HCT116 (cell line): ENCODE results near the gene S100PBP. TPM values are rescaled to one million over a fixed set of nuclear protein-coding genes. Genes with fewer than 3 reads are reported as not detected.

Source experiments
- ATAC-seq: fragments of 200-7000 bp; cut with Tn5 transposase; 2 replicates; pipeline ENCODE4 v1.9.1; 2020; ENCODE audit warnings: mild to moderate bottlenecking, moderate library complexity
- BruUV-seq: library from RNA; stranded (reverse); fragments of 400-500 nt; replicated peaks from 2 replicates; lab custom pipeline; 2021; lab: Mats Ljungman, UMichigan
- CTCF ChIA-PET: fragments of 300-600 bp; sonication (Branson Sonifier 250); formaldehyde crosslinking; loops from one replicate; lab custom pipeline; 2021; ENCODE audit warnings: antibody characterized with exemption; lab: Charles Lee
- POLR2A ChIA-PET: fragments of 300-600, 350-600 bp; sonication (Branson Sonifier 250); formaldehyde crosslinking; loops from one replicate; lab custom pipeline; 2021; ENCODE audit warnings: antibody characterized with exemption; lab: Charles Lee
- RAD21 ChIA-PET, 2 experiments: fragments of 300-600 bp; sonication (Branson Sonifier 250); formaldehyde crosslinking; loops; one replicate each; lab custom pipeline; 2023; ENCODE audit warnings: low total read pairs in 2 of 2; ENCODE audit not compliant: uncharacterized antibody in 2 of 2, unreplicated experiment in 2 of 2, low non-redundant PET in 1 of 2; lab: Charles Lee
- DNase-seq: peaks from one replicate; pipeline ENCODE4 v3.0.0-alpha.2; 2010; ENCODE audit warnings: low read depth, low spot score
- H2AFZ ChIP-seq: fragments of 200-600 bp; shearing (Covaris generic), sonication (generic); 2 replicates; pipeline ENCODE4 v1.6.1; 2017; ENCODE audit warnings: low read depth, mixed run types, mixed read lengths, antibody characterized with exemption, low read length; ENCODE audit not compliant: poor library complexity, severe bottlenecking
- H3K27ac ChIP-seq: 2 replicates; pipeline ENCODE4 v1.5.1; 2012; ENCODE audit warnings: low read depth, low read length
- H3K27me3 ChIP-seq: fragments of 200-600 bp; sonication (generic); 2 replicates; pipeline ENCODE4 v1.6.1; 2016; ENCODE audit warnings: mixed run types, low read length, mixed read lengths; ENCODE audit not compliant: insufficient read depth
- H3K36me3 ChIP-seq, 2 experiments: fragments of 200-500 bp in 1 of 2; fragments of 200-600 bp in 1 of 2; sonication (Bioruptor generic) in 1 of 2; sonication (generic) in 1 of 2; 2 replicates each; pipeline versions ENCODE4 v1.5.1 to v1.6.1; 2014 to 2016; ENCODE audit warnings: low read length in 2 of 2, inconsistent platforms in 1 of 2, mixed read lengths in 1 of 2, mixed run types in 1 of 2; ENCODE audit not compliant: insufficient read depth in 2 of 2, control insufficient read depth in 1 of 2
- H3K4me1 ChIP-seq, 2 experiments: fragments of 200-600 bp in 1 of 2; sonication (generic) in 1 of 2; 2 replicates each; pipeline versions ENCODE4 v1.5.1 to v1.6.1; 2012 to 2017; ENCODE audit warnings: low read length in 2 of 2, inconsistent platforms in 1 of 2, mild to moderate bottlenecking in 1 of 2, mixed read lengths in 1 of 2, mixed run types in 1 of 2, moderate library complexity in 1 of 2; ENCODE audit not compliant: insufficient read depth in 2 of 2, control insufficient read depth in 1 of 2
- H3K4me2 ChIP-seq: fragments of 200-600 bp; sonication (generic); 2 replicates; pipeline ENCODE4 v1.6.1; 2017; ENCODE audit warnings: mixed run types, low read length, mixed read lengths
- H3K4me3 ChIP-seq, 2 experiments: fragments of 200-600 bp in 1 of 2; sonication (generic) in 1 of 2; replicated peaks in 1 of 2; 2 replicates each; pipeline ENCODE4 v1.5.1; 2011 to 2016; ENCODE audit warnings: low read length in 2 of 2, control low read depth in 1 of 2, low read depth in 1 of 2, mild to moderate bottlenecking in 1 of 2, mixed read lengths in 1 of 2, mixed run types in 1 of 2
- H3K79me2 ChIP-seq: fragments of 200-600 bp; sonication (generic); 2 replicates; pipeline ENCODE4 v1.6.1; 2017; ENCODE audit warnings: mild to moderate bottlenecking, mixed run types, low read length, moderate library complexity, mixed read lengths; ENCODE audit not compliant: insufficient read depth
- H3K9ac ChIP-seq: fragments of 200-600 bp; sonication (generic); 2 replicates; pipeline ENCODE4 v1.6.1; 2016; ENCODE audit warnings: low read length, mixed read lengths
- H3K9me2 ChIP-seq: fragments of 200-600 bp; sonication (generic), shearing (Covaris generic); 2 replicates; pipeline ENCODE4 v1.6.1; 2017; ENCODE audit warnings: mixed run types, mild to moderate bottlenecking, moderate library complexity; ENCODE audit not compliant: insufficient read depth
- H3K9me3 ChIP-seq, 2 experiments: fragments of 200-500 bp in 1 of 2; fragments of 200-600 bp in 1 of 2; sonication (Bioruptor generic) in 1 of 2; sonication (generic) in 1 of 2; 2 replicates each; pipeline ENCODE4 v1.6.1; 2014 to 2017; ENCODE audit warnings: low read length in 2 of 2, mixed read lengths in 2 of 2, inconsistent platforms in 1 of 2, low read depth in 1 of 2, mild to moderate bottlenecking in 1 of 2, mixed run types in 1 of 2, moderate library complexity in 1 of 2; ENCODE audit not compliant: control insufficient read depth in 1 of 2, insufficient read depth in 1 of 2
- H4K20me1 ChIP-seq: fragments of 200-600 bp; sonication (generic), shearing (Covaris generic); 2 replicates; pipeline ENCODE4 v1.6.1; 2017; ENCODE audit warnings: mixed run types, mild to moderate bottlenecking, moderate library complexity; ENCODE audit not compliant: insufficient read depth
- CBX3 ChIP-seq: IDR thresholded peaks from 2 replicates; pipeline ENCODE4 v1.6.1; 2012; ENCODE audit warnings: low read depth
- EGR1 ChIP-seq: IDR thresholded peaks from 2 replicates; pipeline ENCODE4 v1.6.1; 2012; ENCODE audit warnings: low read depth
- EZH2 ChIP-seq: fragments of 200-600 bp; sonication (generic); IDR thresholded peaks from 2 replicates; pipeline ENCODE4 v1.6.1; 2017; ENCODE audit warnings: antibody characterized with exemption, mixed run types
- EZH2phosphoT487 ChIP-seq: fragments of 200-600 bp; IDR thresholded peaks from 2 replicates; pipeline ENCODE4 v1.6.1; 2018; ENCODE audit warnings: antibody characterized with exemption, borderline replicate concordance
- MAX ChIP-seq: IDR thresholded peaks from 2 replicates; pipeline ENCODE4 v1.6.1; 2012
- POLR2A ChIP-seq: IDR thresholded peaks from 2 replicates; pipeline ENCODE4 v1.7.0; 2011; ENCODE audit warnings: borderline replicate concordance; ENCODE audit not compliant: insufficient read depth, insufficient read length; ENCODE audit errors: extremely low read depth
- POLR2AphosphoS5 ChIP-seq: IDR thresholded peaks from 2 replicates; pipeline ENCODE4 v1.6.1; 2011; ENCODE audit warnings: mild to moderate bottlenecking, low read depth, low read length, moderate library complexity
- REST ChIP-seq: IDR thresholded peaks from 2 replicates; pipeline ENCODE4 v1.6.1; 2012; ENCODE audit warnings: low read depth
- SIN3A ChIP-seq: IDR thresholded peaks from 2 replicates; pipeline ENCODE4 v1.6.1; 2012; ENCODE audit warnings: low read depth
- SRF ChIP-seq: IDR thresholded peaks from 2 replicates; pipeline ENCODE4 v1.6.1; 2012; ENCODE audit warnings: low read depth
- TCF7L2 ChIP-seq: IDR thresholded peaks from 2 replicates; pipeline ENCODE4 v1.7.0; 2011; ENCODE audit warnings: borderline replicate concordance, inconsistent platforms; ENCODE audit not compliant: insufficient read depth, insufficient read length; ENCODE audit errors: extremely low read depth
- YY1 ChIP-seq: IDR thresholded peaks from 2 replicates; pipeline ENCODE4 v1.6.1; 2011; ENCODE audit warnings: low read length, low read depth, moderate library complexity, mild to moderate bottlenecking; ENCODE audit not compliant: insufficient replicate concordance; ENCODE audit errors: extremely low read depth
- ZBTB33 ChIP-seq: IDR thresholded peaks from 2 replicates; pipeline ENCODE4 v1.6.1; 2011; ENCODE audit warnings: mild to moderate bottlenecking, low read length, moderate library complexity; ENCODE audit not compliant: insufficient replicate concordance; ENCODE audit errors: extremely low read depth
- intact Hi-C: fragments of 100-400 bp; cut with micrococcal nuclease; formaldehyde crosslinking; loops from 2 replicates; pipeline ENCODE4 v1.10.0; 2022
- total RNA-seq: library from RNA; stranded (reverse); gene quantifications from one replicate; pipeline ENCODE4 v1.2.1, GENCODE V29; 2021; ENCODE audit not compliant: unreplicated experiment

Gene S100PBP
- total RNA-seq, 1 experiment from 2014 or later, result 38.2 TPM

- H3K27ac ChIP-seq, result no peak overlapping the region
- intact Hi-C loops, result loop anchor here (10.0 kb wide), 1 partner anchor 152 kb away; no protein-coding TSS in a partner anchor
- no peaks in the 10 kb centered on the region for H3K9me3 ChIP-seq
- no peaks in the 10 kb centered on the region for H4K20me1 ChIP-seq
- H3K79me2 ChIP-seq, result peaks cover 6% of the 10 kb centered on the region; the same call in 1 of the 2 replicates
- DNase-seq (no peak), ATAC-seq (no peak)
- no peaks in the 10 kb centered on the region for H3K9me2 ChIP-seq
- no TSS peak for BruUV-seq
- no peaks in the 10 kb centered on the region for H3K27me3 ChIP-seq
- H2AFZ ChIP-seq, result no peak overlapping the region
- peaks cover 0 to 1% of the 10 kb centered on the region in 2 experiments; a peak in 2 of 4 replicates for H3K36me3 ChIP-seq
- POLR2A ChIA-PET, result no interaction called here
- no peak overlapping the region; the same call in 1 of the 2 replicates for H3K4me2 ChIP-seq
- TF ChIP-seq POLR2AphosphoS5, result no peak
- no peak overlapping the region for H3K9ac ChIP-seq
- CTCF ChIA-PET, result no interaction called here
- no peak overlapping the region for H3K4me3 ChIP-seq
- RAD21 ChIA-PET, result no interaction called here
- H3K4me1 ChIP-seq, result peaks cover 19 to 32% of the 10 kb centered on the region in 2 experiments; a peak in 3 of 4 replicates
Measured at GRCh38 chr1:32902535-32902920, 85.1 kb downstream of the S100PBP start.

GRCh38 chr1:32903991-32904785 lies 86.7 kb downstream of the S100PBP start:
- Histone ChIP-seq H3K9me2 (no peaks in the 10 kb centered on the region), H2AFZ (no peak overlapping the region), H3K4me3 (no peak overlapping the region), H3K4me1 (peaks cover 19 to 32% of the 10 kb centered on the region in 2 experiments; a peak in 3 of 4 replicates), H3K27ac (no peak overlapping the region), H3K4me2 (no peak overlapping the region), H4K20me1 (no peaks in the 10 kb centered on the region), H3K36me3 (no peaks in the 10 kb centered on the region), H3K9me3 (no peaks in the 10 kb centered on the region), H3K9ac (no peak overlapping the region), H3K27me3 (no peaks in the 10 kb centered on the region), H3K79me2 (peaks cover 6% of the 10 kb centered on the region; the same call in 1 of the 2 replicates)
- ChIA-PET RAD21 (no interaction called here), CTCF (interaction anchor here (0.8 to 1.2 kb wide), 2 partner anchors 11 to 28 kb away, joined by 3 to 4 read pairs; no protein-coding TSS in a partner anchor), POLR2A (no interaction called here)
- ATAC-seq (no peak), DNase-seq (no peak)
- intact Hi-C loops, result loop anchor here (10.0 kb wide), 1 partner anchor 151 kb away; no protein-coding TSS in a partner anchor
- no TSS peak for BruUV-seq
- TF ChIP-seq EZH2, result no peak
- no peak for TF ChIP-seq ZBTB33
- TF ChIP-seq TCF7L2, result no peak
- TF ChIP-seq EGR1, result no peak
- TF ChIP-seq REST, result no peak
- no peak for TF ChIP-seq SIN3A
- TF ChIP-seq EZH2phosphoT487, result no peak
- TF ChIP-seq MAX, result no peak
- no peak for TF ChIP-seq CBX3
- no peak for TF ChIP-seq POLR2A
- no peak for TF ChIP-seq YY1
- TF ChIP-seq SRF, result no peak
